BLaER1 treated with 17β-estradiol and CSF1 and Interleukin-3, amounts not matched to agents 10 nM and 100 nM (cell line): ENCODE results near the gene ABCB6.

ENCODE experiments used
- H3K27ac ChIP-seq, 11 experiments: shearing (Covaris generic); formaldehyde crosslinking; 2 replicates each; pipeline ENCODE4 v1.8.1; 2022
- H3K27me3 ChIP-seq, 11 experiments: shearing (Covaris generic); formaldehyde crosslinking; 2 replicates each; pipeline ENCODE4 v1.8.1; 2022
- H3K36me3 ChIP-seq, 11 experiments: shearing (Covaris generic); formaldehyde crosslinking; 2 replicates each; pipeline ENCODE4 v1.8.1; 2022
- H3K4me1 ChIP-seq, 10 experiments: shearing (Covaris generic); formaldehyde crosslinking; 2 replicates each; pipeline ENCODE4 v1.8.1; 2022
- H3K4me2 ChIP-seq, 11 experiments: shearing (Covaris generic); formaldehyde crosslinking; 2 replicates each; pipeline ENCODE4 v1.8.1; 2022
- H3K4me3 ChIP-seq, 10 experiments: shearing (Covaris generic); formaldehyde crosslinking; 2 replicates each; pipeline ENCODE4 v1.8.1; 2022
- H3K9ac ChIP-seq, 11 experiments: shearing (Covaris generic); formaldehyde crosslinking; 2 replicates each; pipeline ENCODE4 v1.8.1; 2022
- H3K9me3 ChIP-seq, 11 experiments: shearing (Covaris generic); formaldehyde crosslinking; replicated peaks in 1 of 11; 2 replicates each; pipeline ENCODE4 v1.8.1; 2022
- H4K20me1 ChIP-seq, 11 experiments: shearing (Covaris generic); formaldehyde crosslinking; 2 replicates each; pipeline ENCODE4 v1.8.1; 2022
- Cebpa-rat ChIP-seq, 11 experiments: shearing (Covaris generic); IDR thresholded peaks; 2 replicates each; pipeline ENCODE4 v1.8.1; 2022

Gene ABCB6

DNA sequence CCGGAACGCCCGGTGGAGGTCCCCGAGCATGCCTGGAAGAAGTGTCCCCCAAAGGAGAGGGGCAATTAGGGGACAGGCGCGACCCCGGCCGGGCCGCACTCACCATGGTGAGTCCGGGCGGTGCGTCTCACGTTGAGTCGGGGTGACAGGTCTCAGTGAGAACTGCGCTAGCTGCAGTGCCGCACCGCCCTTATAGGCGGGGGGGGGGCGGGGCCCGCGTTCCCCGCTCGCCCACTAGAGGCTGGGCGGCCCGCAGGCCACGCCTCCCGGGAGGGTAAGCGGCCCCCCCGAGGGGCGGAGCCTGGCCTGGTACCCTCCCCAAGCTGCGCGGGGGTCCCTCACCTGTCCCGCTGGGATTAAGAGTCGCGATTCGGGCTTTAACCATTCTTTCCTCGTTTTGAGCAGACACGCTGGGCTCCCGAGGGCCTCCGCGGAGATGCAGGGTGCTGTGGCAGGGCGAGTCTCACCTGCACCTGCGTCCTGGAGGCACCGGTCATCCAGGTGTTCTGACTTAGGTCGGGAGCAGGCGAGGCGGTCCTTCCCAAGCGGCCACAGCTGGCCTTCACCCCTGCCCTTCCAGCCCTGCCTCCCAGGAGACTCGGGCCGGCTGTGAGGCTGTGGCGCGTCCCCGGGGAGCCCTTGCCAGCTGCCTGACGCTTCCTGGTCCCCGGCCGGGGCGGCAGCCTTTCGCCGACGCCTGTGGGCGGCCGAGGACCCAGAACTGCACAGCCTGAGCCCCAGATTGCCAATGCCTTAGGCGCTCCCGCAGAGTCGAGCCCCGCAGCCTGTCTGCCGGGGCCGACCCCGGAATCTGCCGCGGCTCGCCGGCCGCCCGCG is 35.2 kb upstream of the ABCB6 start, which contains the start of gene TUBA4A:
Gene TUBA4A (minus strand): TSS at position 166 of the 837 bp plus-strand sequence. CDS start 60 bp downstream, at position 106.
- Histone ChIP-seq H3K4me2 (peak within 1 kb of the TSS; percentile 91 to 100 (median 99)), H3K4me3 (peak within 1 kb of the TSS; percentile 59 to 78 (median 66)), H3K27me3 (peaks cover 0 to 20% (median 14%) of the 10 kb centered on the region in 11 experiments; a peak in 10 of 22 replicates), H3K9ac (peak within 1 kb of the TSS; percentile 66 to 81 (median 78)), H3K36me3 (peaks cover 0 to 17% (median 6%) of the 10 kb centered on the region in 11 experiments; a peak in 8 of 22 replicates), H3K4me1 (peaks cover 54 to 69% (median 67%) of the 10 kb centered on the region in 10 experiments), H3K9me3 (no peaks in the 10 kb centered on the region), H3K27ac (peak within 1 kb of the TSS; percentile 18 to 88 (median 77); a peak in 21 of 22 replicates), H4K20me1 (peaks cover 0 to 28% (median 0%) of the 10 kb centered on the region in 11 experiments; a peak in 3 of 22 replicates)
- TF ChIP-seq Cebpa-rat (IDR thresholded peaks at IDR 0.05): no peak

DNA sequence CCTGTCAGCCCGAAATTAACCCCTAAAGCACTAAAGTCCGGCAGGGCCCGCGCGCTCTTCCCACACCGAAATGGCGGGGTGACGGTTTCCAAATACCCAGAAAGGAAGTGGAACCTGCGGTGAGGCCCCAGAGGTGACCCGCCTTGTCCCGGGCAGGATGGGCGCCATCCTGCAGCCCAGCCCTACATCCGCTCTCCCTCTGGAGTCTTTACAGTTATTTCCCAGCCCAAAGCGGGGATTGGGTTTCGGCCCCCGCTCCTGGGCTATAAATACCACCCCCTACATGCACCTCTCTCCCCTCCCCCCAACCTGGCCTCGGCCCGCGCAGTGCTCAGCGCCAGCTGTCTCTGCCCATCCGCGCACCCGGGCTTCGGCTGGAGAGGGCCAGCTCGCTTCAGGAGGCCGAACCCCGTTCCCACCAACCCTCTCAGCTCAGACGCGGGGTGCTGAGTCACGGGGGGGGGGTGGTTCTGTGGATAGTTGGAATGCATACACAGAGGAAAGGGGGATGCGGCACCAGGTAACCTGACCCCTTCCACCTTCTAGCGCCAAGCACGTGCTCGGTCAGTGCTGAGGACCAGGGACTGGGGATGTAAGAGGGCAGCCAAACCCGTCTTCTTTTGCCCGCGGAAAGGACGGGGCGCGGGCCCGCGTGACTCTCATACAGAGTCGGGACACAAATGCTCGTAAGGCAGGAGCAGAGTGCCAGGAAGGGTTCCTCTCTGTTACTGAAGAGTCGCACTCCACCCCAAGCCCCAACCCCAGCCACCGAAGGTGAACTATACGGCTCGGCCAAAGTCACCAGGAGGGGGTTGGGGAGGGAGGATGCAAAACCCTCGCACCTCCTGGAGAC is 34.4 kb upstream of the ABCB6 start, which contains the start of gene TUBA4B:
Gene TUBA4B (plus strand): TSS at position 344 of the 853 bp plus-strand sequence. CDS start 165 bp downstream, at position 509.
- peaks cover 0 to 33% (median 0%) of the 10 kb centered on the region in 11 experiments; a peak in 3 of 22 replicates for H4K20me1 ChIP-seq
- TF ChIP-seq Cebpa-rat (IDR thresholded peaks at IDR 0.05): no peak
- peaks cover 0 to 20% (median 14%) of the 10 kb centered on the region in 11 experiments; a peak in 10 of 22 replicates for H3K27me3 ChIP-seq
- peaks cover 0 to 21% (median 9%) of the 10 kb centered on the region in 11 experiments; a peak in 9 of 22 replicates for H3K36me3 ChIP-seq
- H3K4me3 ChIP-seq: peak within 1 kb of the TSS; percentile 59 to 78 (median 66)
- H3K9me3 ChIP-seq: no peaks in the 10 kb centered on the region
- H3K4me1 ChIP-seq: peaks cover 63 to 78% (median 75%) of the 10 kb centered on the region in 10 experiments
- peak within 1 kb of the TSS; percentile 91 to 100 (median 99) for H3K4me2 ChIP-seq
- H3K27ac ChIP-seq: peak within 1 kb of the TSS; percentile 18 to 88 (median 77); a peak in 21 of 22 replicates
- peak within 1 kb of the TSS; percentile 66 to 81 (median 78) for H3K9ac ChIP-seq

- Histone ChIP-seq H3K27ac (peak overlapping the region in 9 of 11 experiments; percentile 69 to 88 (median 80); a peak in 18 of 22 replicates), H3K9ac (peak overlapping the region; percentile 66 to 81 (median 78)), H3K9me3 (no peaks in the 10 kb centered on the region), H3K4me3 (peak overlapping the region; percentile 59 to 78 (median 66)), H3K27me3 (peaks cover 0 to 20% (median 14%) of the 10 kb centered on the region in 11 experiments; a peak in 10 of 22 replicates), H3K4me1 (peaks cover 69 to 84% (median 81%) of the 10 kb centered on the region in 10 experiments), H3K36me3 (peaks cover 0 to 26% (median 9%) of the 10 kb centered on the region in 11 experiments; a peak in 9 of 22 replicates), H4K20me1 (peaks cover 0 to 35% (median 0%) of the 10 kb centered on the region in 11 experiments; a peak in 3 of 22 replicates), H3K4me2 (peak overlapping the region; percentile 91 to 100 (median 99))
- TF ChIP-seq Cebpa-rat (IDR thresholded peaks at IDR 0.05): no peak
Measured at GRCh38 chr2:219252570-219252899, 33.8 kb upstream of the ABCB6 start.

DNA sequence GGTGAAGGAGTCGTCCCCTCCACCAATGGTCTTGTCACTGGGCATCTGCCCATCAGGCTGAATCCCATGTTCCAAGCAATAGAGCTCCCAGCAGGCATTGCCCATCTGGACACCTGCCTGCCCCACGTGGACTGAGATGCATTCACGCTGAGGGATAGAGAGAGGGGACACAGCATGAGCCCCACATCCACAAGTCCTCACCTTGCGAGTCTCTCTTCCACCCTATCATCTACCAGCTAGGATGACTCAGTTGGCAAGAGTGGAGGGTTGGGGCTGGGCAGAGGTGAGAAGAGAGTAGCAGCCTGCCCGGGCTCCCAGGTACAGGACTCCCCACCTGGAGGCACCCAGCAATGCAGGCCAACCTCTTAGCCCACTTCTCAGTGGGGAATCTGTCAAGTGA is 33.3 kb upstream of the ABCB6 start:
- Histone ChIP-seq H3K4me2 (peak overlapping the region; percentile 91 to 100 (median 99)), H3K36me3 (peaks cover 0 to 30% (median 14%) of the 10 kb centered on the region in 11 experiments; a peak in 9 of 22 replicates), H3K27ac (peak overlapping the region in 8 of 11 experiments; percentile 73 to 88 (median 80); a peak in 15 of 22 replicates), H3K9ac (peak overlapping the region in 9 of 11 experiments; percentile 66 to 81 (median 78); a peak in 13 of 22 replicates), H4K20me1 (peaks cover 0 to 35% (median 0%) of the 10 kb centered on the region in 11 experiments; a peak in 3 of 22 replicates), H3K27me3 (peaks cover 0 to 20% (median 14%) of the 10 kb centered on the region in 11 experiments; a peak in 10 of 22 replicates), H3K4me3 (peak overlapping the region in 9 of 10 experiments; percentile 59 to 78 (median 66); a peak in 18 of 20 replicates), H3K4me1 (peaks cover 73 to 88% (median 86%) of the 10 kb centered on the region in 10 experiments), H3K9me3 (no peaks in the 10 kb centered on the region)
- TF ChIP-seq Cebpa-rat (IDR thresholded peaks at IDR 0.05): no peak

- peaks cover 0 to 35% (median 0%) of the 10 kb centered on the region in 11 experiments; a peak in 3 of 22 replicates for H4K20me1 ChIP-seq
- H3K36me3 ChIP-seq: peaks cover 0 to 35% (median 14%) of the 10 kb centered on the region in 11 experiments; a peak in 9 of 22 replicates
- peaks cover 0 to 20% (median 14%) of the 10 kb centered on the region in 11 experiments; a peak in 10 of 22 replicates for H3K27me3 ChIP-seq
- TF ChIP-seq Cebpa-rat (IDR thresholded peaks at IDR 0.05): no peak
- H3K4me2 ChIP-seq: peak overlapping the region; percentile 91 to 100 (median 99)
- H3K9me3 ChIP-seq: no peaks in the 10 kb centered on the region
- H3K27ac ChIP-seq: peak overlapping the region in 6 of 11 experiments; percentile 73 to 95 (median 80); a peak in 7 of 22 replicates
- H3K4me3 ChIP-seq: peak overlapping the region in 3 of 10 experiments; percentile 66 to 78 (median 70); a peak in 7 of 20 replicates
- peak overlapping the region in 2 of 11 experiments; percentile 2 to 78; a peak in 1 of 22 replicates for H3K9ac ChIP-seq
- peaks cover 77 to 93% (median 90%) of the 10 kb centered on the region in 10 experiments for H3K4me1 ChIP-seq
Measured at GRCh38 chr2:219251656-219252055, 32.9 kb upstream of the ABCB6 start.

DNA sequence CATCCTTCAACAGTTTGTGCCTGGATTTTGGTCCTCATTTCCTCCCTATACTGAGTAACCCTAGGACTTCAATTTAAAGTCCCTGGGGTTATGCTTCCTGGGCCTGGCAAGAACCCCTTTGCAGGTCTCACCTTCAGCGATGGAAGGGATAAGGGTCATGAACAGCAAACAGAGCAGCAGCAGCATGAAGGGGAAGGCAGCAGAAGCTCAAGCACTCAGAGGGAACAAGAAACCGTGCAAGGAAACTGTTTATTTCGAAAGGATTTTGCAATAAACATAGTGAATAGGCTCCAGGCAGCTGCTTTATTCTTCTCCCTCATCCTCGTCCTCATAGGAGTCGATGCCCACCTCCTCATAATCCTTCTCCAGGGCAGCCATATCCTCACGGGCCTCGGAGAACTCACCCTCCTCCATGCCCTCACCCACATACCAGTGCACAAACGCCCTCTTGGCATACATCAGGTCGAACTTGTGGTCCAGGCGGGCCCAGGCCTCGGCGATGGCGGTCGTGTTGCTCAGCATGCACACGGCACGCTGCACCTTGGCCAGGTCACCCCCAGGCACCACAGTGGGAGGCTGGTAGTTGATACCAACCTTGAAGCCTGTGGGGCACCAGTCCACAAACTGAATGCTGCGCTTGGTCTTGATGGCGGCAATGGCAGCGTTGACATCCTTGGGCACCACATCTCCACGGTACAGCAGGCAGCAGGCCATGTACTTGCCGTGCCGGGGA is 31.5 kb upstream of the ABCB6 start:
- no peaks in the 10 kb centered on the region for H3K9me3 ChIP-seq
- no peak for TF ChIP-seq Cebpa-rat (IDR thresholded peaks at IDR 0.05)
- peaks cover 80 to 98% (median 97%) of the 10 kb centered on the region in 10 experiments for H3K4me1 ChIP-seq
- H3K9ac ChIP-seq: peak overlapping the region; percentile 52 to 76 (median 70); a peak in 20 of 22 replicates
- H3K4me3 ChIP-seq: peak overlapping the region in 9 of 10 experiments; percentile 7 to 59 (median 38); a peak in 9 of 20 replicates
- peaks cover 0 to 35% (median 0%) of the 10 kb centered on the region in 11 experiments; a peak in 3 of 22 replicates for H4K20me1 ChIP-seq
- H3K4me2 ChIP-seq: peak overlapping the region; percentile 91 to 100 (median 99)
- H3K36me3 ChIP-seq: peaks cover 0 to 36% (median 14%) of the 10 kb centered on the region in 11 experiments; a peak in 9 of 22 replicates
- peaks cover 0 to 20% (median 14%) of the 10 kb centered on the region in 11 experiments; a peak in 10 of 22 replicates for H3K27me3 ChIP-seq
- H3K27ac ChIP-seq: peak overlapping the region; percentile 36 to 95 (median 85); a peak in 21 of 22 replicates
